Lung (tissue), 12 donors: ENCODE data around the gene ALK. TPM values are rescaled to one million over a fixed set of nuclear protein-coding genes. Genes with fewer than 3 reads are reported as not detected.

Source experiments
- ATAC-seq: fragments of 200-7000 bp; cut with Tn5 transposase; one replicate; pipeline ENCODE4 v1.9.1; 2020; ENCODE audit warnings: moderate number of reproducible peaks; ENCODE audit not compliant: insufficient read depth, low FRiP score
- DNase-seq, 3 donors: peaks; one replicate each; pipeline ENCODE4 v3.0.0-alpha.2; 2013 to 2017
- H3K27ac ChIP-seq, 2 donors: one replicate each; pipeline ENCODE4 v1.5.1; 2013; ENCODE audit warnings: mild to moderate bottlenecking in 2 of 2, moderate library complexity in 2 of 2, control low read depth in 1 of 2, inconsistent platforms in 1 of 2, low read depth in 1 of 2, low read length in 1 of 2
- H3K27me3 ChIP-seq, 3 donors: one replicate each; pipeline ENCODE4 v1.5.1; 2013; ENCODE audit warnings: low read length in 2 of 3; ENCODE audit not compliant: control insufficient read depth in 3 of 3, insufficient read depth in 3 of 3
- H3K36me3 ChIP-seq, 4 donors: one replicate each; pipeline ENCODE4 v1.5.1; 2013; ENCODE audit warnings: low read length in 4 of 4, mild to moderate bottlenecking in 1 of 4, moderate library complexity in 1 of 4; ENCODE audit not compliant: control insufficient read depth in 4 of 4, insufficient read depth in 4 of 4
- H3K4me1 ChIP-seq, 5 donors: one replicate each; pipeline ENCODE4 v1.5.1; 2013; ENCODE audit warnings: low read length in 5 of 5, mild to moderate bottlenecking in 2 of 5, moderate library complexity in 1 of 5; ENCODE audit not compliant: control insufficient read depth in 5 of 5, insufficient read depth in 5 of 5
- H3K4me3 ChIP-seq: one replicate; pipeline ENCODE4 v1.5.1; 2013; ENCODE audit warnings: mild to moderate bottlenecking, control low read depth, moderate library complexity
- H3K9ac ChIP-seq, 2 donors: one replicate each; pipeline ENCODE4 v1.5.1; 2013; ENCODE audit warnings: low read length in 2 of 2, control low read depth in 1 of 2; ENCODE audit not compliant: insufficient read depth in 1 of 2
- H3K9me3 ChIP-seq, 4 donors: one replicate each; pipeline ENCODE4 v1.5.1; 2013; ENCODE audit warnings: low read length in 3 of 4, mild to moderate bottlenecking in 1 of 4, moderate library complexity in 1 of 4; ENCODE audit not compliant: control insufficient read depth in 4 of 4, insufficient read depth in 3 of 4
- WGBS, 2 donors: extraction: QIAGEN DNeasy Blood & Tissue Kit; methylation state at CpG; one replicate each; pipeline ENCODE4 v1.1.7; 2013; 5-methylcytosine and 5-hydroxymethylcytosine counted together
- polyA plus RNA-seq, 2 donors: library from polyadenylated mRNA; stranded (reverse); fragments of 200-250 nt; gene quantifications; one replicate each; pipeline ENCODE4 v1.2.1, GENCODE V29; 2013
- total RNA-seq, 2 donors: library from RNA; depleted of rRNA in 1 of 2; stranded (reverse); fragments of >200 nt in 1 of 2; gene quantifications; one replicate each; pipeline ENCODE4 v1.2.1, GENCODE V29; 2014 to 2021
- TF ChIP-seq, protein P1 (sequence below): IDR thresholded peaks from 2 replicates; pipeline ENCODE4 v1.5.1; 2012; ENCODE audit warnings: mild to moderate bottlenecking; ENCODE audit errors: control extremely low read depth, extremely low read depth
- donor health status: control.
- donor health status: control.
- donor health status: Bipolar disorder and iron deficiency.
- donor health status: healthy.
- donor health status: DM: yes; HTN: yes; CAD: no.

Gene ALK
- total and polyA plus RNA-seq, 4 donors = 0.09 to 0.25 (median 0.10) TPM; not detected in 1

DNA sequence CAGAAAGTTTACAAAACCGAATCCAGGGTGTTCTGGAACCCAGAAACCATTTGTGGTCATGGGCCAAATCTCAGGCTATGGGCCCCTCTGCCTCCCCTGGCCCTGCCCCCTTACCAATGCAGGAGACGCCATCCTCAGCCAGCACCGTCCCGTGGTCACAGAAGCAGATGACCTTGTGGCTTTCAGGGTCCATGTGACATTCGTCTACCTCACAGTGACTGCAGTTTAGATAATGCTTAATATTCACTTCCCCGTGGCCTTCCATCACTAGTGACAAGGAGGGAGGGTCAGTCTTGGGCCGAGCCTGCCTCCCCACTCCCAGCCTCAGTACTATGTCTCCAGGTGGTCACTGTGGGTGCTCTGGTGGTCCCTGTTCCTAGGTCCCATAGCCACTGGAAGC, 694.6 kb downstream of the ALK start:
- Histone ChIP-seq H3K4me3 (no peak overlapping the region), H3K27ac (no peak overlapping the region), H3K9ac (no peak overlapping the region), H3K9me3 (no peaks in the 10 kb centered on the region), H3K27me3 (peaks cover 0 to 3% (median 0%) of the 10 kb centered on the region in 3 donors), H3K4me1 (peaks cover 0 to 3% (median 0%) of the 10 kb centered on the region in 5 donors), H3K36me3 (no peaks in the 10 kb centered on the region)
- TF ChIP-seq, protein P1, sequence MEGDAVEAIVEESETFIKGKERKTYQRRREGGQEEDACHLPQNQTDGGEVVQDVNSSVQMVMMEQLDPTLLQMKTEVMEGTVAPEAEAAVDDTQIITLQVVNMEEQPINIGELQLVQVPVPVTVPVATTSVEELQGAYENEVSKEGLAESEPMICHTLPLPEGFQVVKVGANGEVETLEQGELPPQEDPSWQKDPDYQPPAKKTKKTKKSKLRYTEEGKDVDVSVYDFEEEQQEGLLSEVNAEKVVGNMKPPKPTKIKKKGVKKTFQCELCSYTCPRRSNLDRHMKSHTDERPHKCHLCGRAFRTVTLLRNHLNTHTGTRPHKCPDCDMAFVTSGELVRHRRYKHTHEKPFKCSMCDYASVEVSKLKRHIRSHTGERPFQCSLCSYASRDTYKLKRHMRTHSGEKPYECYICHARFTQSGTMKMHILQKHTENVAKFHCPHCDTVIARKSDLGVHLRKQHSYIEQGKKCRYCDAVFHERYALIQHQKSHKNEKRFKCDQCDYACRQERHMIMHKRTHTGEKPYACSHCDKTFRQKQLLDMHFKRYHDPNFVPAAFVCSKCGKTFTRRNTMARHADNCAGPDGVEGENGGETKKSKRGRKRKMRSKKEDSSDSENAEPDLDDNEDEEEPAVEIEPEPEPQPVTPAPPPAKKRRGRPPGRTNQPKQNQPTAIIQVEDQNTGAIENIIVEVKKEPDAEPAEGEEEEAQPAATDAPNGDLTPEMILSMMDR = no peak
- 49 to 57% methylated on average over 7 of the region's 7 CpGs for WGBS, 2 donors
- no peak for DNase-seq
- no peak for ATAC-seq

DNA sequence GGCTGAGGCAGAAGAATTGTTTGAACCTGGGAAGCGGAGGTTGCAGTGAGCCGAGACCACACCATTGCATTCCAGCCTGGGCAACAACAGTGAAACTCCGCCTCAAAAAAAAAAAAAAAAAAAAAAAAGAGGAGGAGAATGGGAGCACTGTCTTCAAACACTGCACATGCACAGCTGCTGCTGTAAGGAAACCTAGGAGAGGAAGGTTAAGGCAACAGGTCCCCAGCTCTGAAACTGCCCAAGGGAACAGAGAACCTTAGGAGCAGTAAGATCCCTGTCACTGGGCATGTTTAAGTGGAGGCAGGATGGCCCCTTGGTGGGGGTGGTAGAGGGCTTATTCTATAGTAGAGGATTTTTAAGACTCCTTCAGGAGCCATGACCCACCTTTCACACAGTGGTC, 695.0 kb downstream of the ALK start:
- no peak overlapping the region for H3K9ac ChIP-seq
- H3K4me3 ChIP-seq = no peak overlapping the region
- H3K9me3 ChIP-seq = no peaks in the 10 kb centered on the region
- peaks cover 0 to 3% (median 0%) of the 10 kb centered on the region in 3 donors for H3K27me3 ChIP-seq
- H3K4me1 ChIP-seq = peaks cover 0 to 3% (median 0%) of the 10 kb centered on the region in 5 donors
- H3K36me3 ChIP-seq = no peaks in the 10 kb centered on the region
- 88 to 98% methylated on average over 3 of the region's 3 CpGs for WGBS, 2 donors
- no peak for DNase-seq
- ATAC-seq = no peak
- TF ChIP-seq, protein P1 = no peak
- no peak overlapping the region for H3K27ac ChIP-seq

DNA sequence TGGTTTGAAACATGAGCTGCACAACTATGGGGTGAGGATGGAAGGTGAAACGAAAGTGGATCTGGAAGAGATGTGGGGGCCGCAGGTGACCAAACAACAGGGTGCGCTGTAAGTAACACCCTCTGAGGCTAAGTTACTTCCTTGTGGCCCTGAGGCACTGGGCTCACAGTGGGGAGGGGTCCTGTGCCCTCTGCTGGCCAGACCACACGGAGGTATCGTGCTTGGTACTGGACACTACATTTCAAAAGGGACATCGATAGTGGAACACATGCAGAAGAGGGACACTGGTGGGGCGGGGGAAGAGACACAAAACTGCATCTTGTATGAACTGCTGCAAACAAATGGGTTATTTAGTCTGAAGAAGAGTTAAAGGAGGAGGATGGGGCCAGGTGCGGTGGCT, 695.6 kb downstream of the ALK start:
- H3K4me1 ChIP-seq = peaks cover 0 to 3% (median 0%) of the 10 kb centered on the region in 5 donors
- no peak overlapping the region for H3K9ac ChIP-seq
- H3K27ac ChIP-seq = no peak overlapping the region
- DNase-seq = no peak
- no peaks in the 10 kb centered on the region for H3K36me3 ChIP-seq
- 66 to 82% methylated on average over 8 of the region's 8 CpGs for WGBS, 2 donors
- TF ChIP-seq, protein P1 = no peak
- H3K27me3 ChIP-seq = peaks cover 0 to 3% (median 0%) of the 10 kb centered on the region in 3 donors
- ATAC-seq = no peak
- H3K9me3 ChIP-seq = no peaks in the 10 kb centered on the region
- no peak overlapping the region for H3K4me3 ChIP-seq
